Fibroblast of pulmonary artery (primary cell): ENCODE measurements around the gene ITCH.

ENCODE experiments used
- DNase-seq: peaks from one replicate; pipeline ENCODE4 v3.0.0-alpha.2; 2010; ENCODE audit warnings: low read depth
- H3K4me3 ChIP-seq: replicated peaks from 2 replicates; pipeline ENCODE4 v1.5.1; 2011; ENCODE audit warnings: low read depth, mild to moderate bottlenecking, control low read depth, low read length, moderate library complexity
- TF ChIP-seq, protein P1 (sequence below): IDR thresholded peaks from 2 replicates; pipeline ENCODE4 v1.5.1; 2011; ENCODE audit warnings: mild to moderate bottlenecking, control low read depth, low read length, inconsistent platforms; ENCODE audit errors: missing control alignments

The ITCH gene

DNA sequence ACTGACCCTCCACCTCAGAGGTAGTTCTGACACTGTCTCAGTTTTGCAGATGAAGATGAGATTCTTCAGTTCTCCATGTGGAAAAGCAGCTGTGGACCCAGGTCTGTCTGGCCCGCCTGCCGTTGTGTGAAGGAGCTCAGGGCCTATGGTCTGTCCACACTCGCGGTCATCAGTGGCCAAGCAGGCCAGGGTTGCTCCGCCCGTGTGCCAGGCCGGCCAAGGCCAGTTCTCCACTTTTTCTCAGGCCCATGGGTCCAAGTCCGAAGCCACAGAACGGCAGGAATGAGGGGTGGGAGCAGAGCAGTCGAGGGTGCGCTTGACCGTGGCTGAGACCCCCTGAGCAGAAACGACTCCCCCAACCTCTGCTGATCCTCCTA, 186.8 kb downstream of the ITCH start:
- DNase-seq, result no peak
- TF ChIP-seq, protein P1, sequence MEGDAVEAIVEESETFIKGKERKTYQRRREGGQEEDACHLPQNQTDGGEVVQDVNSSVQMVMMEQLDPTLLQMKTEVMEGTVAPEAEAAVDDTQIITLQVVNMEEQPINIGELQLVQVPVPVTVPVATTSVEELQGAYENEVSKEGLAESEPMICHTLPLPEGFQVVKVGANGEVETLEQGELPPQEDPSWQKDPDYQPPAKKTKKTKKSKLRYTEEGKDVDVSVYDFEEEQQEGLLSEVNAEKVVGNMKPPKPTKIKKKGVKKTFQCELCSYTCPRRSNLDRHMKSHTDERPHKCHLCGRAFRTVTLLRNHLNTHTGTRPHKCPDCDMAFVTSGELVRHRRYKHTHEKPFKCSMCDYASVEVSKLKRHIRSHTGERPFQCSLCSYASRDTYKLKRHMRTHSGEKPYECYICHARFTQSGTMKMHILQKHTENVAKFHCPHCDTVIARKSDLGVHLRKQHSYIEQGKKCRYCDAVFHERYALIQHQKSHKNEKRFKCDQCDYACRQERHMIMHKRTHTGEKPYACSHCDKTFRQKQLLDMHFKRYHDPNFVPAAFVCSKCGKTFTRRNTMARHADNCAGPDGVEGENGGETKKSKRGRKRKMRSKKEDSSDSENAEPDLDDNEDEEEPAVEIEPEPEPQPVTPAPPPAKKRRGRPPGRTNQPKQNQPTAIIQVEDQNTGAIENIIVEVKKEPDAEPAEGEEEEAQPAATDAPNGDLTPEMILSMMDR, result no peak
- no peak overlapping the region for H3K4me3 ChIP-seq

- H3K4me3 ChIP-seq, result no peak overlapping the region
- TF ChIP-seq, protein P1, result no peak
- no peak for DNase-seq
Observed at GRCh38 chr20:34552569-34552968, 189.5 kb downstream of the ITCH start.

GRCh38 chr20:34553366-34553867, 190.3 kb downstream of the ITCH start:
- TF ChIP-seq, protein P1, result no peak
- no peak for DNase-seq
- H3K4me3 ChIP-seq, result no peak overlapping the region

DNA sequence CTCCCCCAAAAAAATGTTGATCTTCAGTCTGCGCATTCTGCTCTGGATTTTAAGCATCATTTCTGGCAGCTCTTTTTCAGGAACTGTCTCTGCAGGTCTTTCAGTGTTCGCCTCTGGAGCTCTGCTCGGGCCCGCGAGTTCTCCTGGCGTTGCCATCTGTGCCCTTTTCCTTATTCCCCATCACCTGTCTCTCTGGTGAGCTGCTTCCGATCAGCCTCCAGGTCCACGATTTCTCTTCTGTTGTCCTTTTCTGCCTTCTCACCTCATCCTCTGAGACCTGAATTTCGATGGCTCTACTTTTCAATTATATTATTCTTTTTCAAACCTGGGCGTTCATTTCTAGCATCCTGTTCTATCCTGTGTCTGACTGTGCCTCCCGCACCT, 194.9 kb downstream of the ITCH start:
- TF ChIP-seq, protein P1, result no peak
- no peak for DNase-seq
- peak overlapping the region; percentile 78 for H3K4me3 ChIP-seq

DNA sequence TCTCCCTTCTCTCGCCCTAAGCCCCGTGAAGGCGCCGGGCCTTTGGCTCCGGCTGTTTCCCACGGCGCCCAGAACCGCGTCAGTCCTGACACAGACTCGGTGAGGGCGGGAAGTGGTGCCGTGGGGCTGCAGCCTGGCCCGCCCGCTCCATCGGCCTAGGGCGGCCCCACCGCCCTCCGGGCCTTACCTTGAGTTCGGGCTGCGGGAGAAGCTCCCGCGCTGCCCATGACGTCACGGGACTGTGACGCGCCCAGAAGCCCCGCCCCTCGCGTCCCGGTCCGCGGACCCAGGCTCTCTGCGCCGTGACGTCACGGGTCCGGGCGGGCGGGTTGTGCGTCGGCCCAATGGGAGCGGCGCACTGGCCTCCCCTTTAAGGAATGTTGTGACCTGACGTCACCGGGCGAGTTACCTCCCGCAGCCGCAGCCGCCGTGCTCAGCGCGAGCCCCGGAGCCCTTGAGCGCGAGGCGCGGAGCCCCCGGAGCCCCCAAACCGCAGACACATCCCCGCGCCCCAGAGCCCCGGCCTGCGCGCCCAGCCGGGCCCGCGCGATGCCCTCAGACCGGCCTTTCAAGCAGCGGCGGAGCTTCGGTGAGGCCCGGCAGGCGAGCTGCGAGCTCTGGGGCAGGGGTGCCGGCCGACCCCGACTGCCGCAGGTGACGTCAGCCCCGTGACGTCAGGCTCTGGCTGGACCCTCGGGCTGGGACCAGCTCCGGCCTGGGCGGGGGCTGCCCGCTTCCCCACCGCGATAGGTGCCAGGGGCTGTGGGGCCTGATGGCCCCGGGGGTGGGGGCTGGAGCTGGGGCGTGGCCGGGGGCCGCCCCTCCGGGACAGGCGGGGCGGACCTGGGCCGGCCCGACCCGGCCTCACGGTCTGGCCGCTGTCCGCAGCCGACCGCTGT, 195.5 kb downstream of the ITCH start, which contains the start of gene MAP1LC3A:
Gene MAP1LC3A (plus strand): TSS at position 399 of the 899 bp plus-strand sequence. CDS start 151 bp downstream, at position 550.
- H3K4me3 ChIP-seq, result peak within 1 kb of the TSS; percentile 78
- TF ChIP-seq, protein P1, result no peak
- DNase-seq, result peak; percentile 97

GRCh38 chr20:34559311-34560140, 196.5 kb downstream of the ITCH start:
- TF ChIP-seq, protein P1, result no peak
- H3K4me3 ChIP-seq, result peak overlapping the region; percentile 78
- no peak for DNase-seq
